ACHN (cell line): Measurements from ENCODE around the gene THBS1.

Source experiments
- DNase-seq: peaks from one replicate; pipeline ENCODE4 v3.0.0-alpha.2; 2015
- in situ Hi-C: cut with HindIII; loops from 2 replicates; pipeline ENCODE4 v1.10.0; 2017; ENCODE audit warnings: low sequenced_read_pairs, low pct_ligation_motif_present, low pct_unique_long_range_greater_than_20kb

THBS1 gene

GRCh38 chr15:39644136-39644535 is 63.3 kb downstream of the THBS1 start:
- in situ Hi-C loops = no loop called here
- no peak for DNase-seq

DNA sequence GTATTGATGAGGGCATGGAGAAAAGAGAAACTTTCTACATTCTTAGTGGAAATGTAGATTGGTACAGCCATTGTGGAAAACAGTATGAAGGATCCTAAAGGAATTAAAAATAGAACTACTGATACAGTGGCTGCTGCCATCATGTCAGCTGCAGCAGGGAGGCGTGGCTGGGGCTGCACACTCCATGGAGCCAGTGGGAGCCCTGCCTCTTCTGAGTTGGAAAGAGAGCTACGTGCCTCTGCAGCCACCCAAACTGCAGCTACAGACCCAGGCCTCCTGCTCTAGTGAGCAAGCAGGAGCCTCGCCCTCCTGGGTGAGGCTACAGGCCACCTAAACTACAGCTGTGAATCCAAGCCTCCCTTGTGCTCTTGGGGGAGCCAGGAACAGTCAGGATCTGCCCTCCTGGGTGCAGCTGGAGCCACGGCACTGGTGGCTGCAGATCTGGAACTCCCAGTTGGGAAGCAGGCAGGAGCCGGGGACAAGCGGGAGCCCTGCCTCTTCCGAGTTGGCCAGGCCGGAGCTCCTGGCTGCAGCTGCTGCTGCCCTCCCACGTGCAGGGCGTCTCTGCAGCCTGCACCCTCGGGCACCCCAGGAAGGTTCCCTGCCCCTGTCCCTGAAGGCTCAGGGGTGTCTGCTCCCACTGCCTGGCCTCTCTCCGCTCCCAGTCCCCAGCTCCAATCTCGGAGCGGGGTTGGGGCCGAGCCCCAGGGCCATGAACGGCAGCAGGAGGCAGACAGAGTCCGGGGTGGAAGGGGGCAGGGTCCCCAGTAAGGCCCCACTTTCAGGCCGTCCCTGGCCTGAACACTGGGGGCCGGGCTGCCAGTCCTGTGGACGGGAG is 64.5 kb downstream of the THBS1 start:
- in situ Hi-C loops = no loop called here
- DNase-seq = no peak

- in situ Hi-C loops = no loop called here
- no peak for DNase-seq
Observed at GRCh38 chr15:39645976-39646257, 65.0 kb downstream of the THBS1 start.

- in situ Hi-C loops = no loop called here
- no peak for DNase-seq
Observed at GRCh38 chr15:39646425-39646824, 65.5 kb downstream of the THBS1 start.
